ENCODE data around the gene STYK1. TPM values are rescaled to one million over a fixed set of nuclear protein-coding genes. Genes with fewer than 3 reads are reported as not detected.
"Not testable (repeated sequence)": the region's sequence is repeated elsewhere in the genome, so short reads cannot be mapped to it uniquely, and the experiment has no call there.

The STYK1 gene
- total and polyA plus RNA-seq, 2 donors (not counting 1 experiment from before 2014, with no cell fraction given), result 0.41 TPM; not detected in 1

GRCh38 chr12:10612110-10612509 lies 61.7 kb downstream of the STYK1 start:
- Histone ChIP-seq H3K4me3 (replicated peaks in 1 of 4; ENCODE audit: control extremely low read depth in 1 of 4, insufficient read depth in 1 of 4, low read depth in 3 of 4, low read length in 4 of 4) (peak overlapping the region; percentile 85 to 94 (median 86)), H3K9ac (ENCODE audit: insufficient read depth, low read length) (no peak overlapping the region), H3K4me1 (ENCODE audit: control insufficient read depth, extremely low read depth, insufficient read depth, low read length) (no peaks in the 10 kb centered on the region), H3K4me2 (ENCODE audit: extremely low read depth, insufficient read depth, low read length) (peak overlapping the region; percentile 91), H3K79me2 (ENCODE audit: control insufficient read depth, insufficient read depth, low read length) (peaks cover 18% of the 10 kb centered on the region), H3K9me3 (ENCODE audit: control insufficient read depth, insufficient read depth, low read depth, low read length) (no peaks in the 10 kb centered on the region), H3K27me3 (ENCODE audit: control insufficient read depth, insufficient read depth, low read length) (no peaks in the 10 kb centered on the region), H3K27ac (ENCODE audit: insufficient read depth, low read length) (peak overlapping the region; percentile 95), H2AFZ (ENCODE audit: low read length) (no peak overlapping the region), H3K36me3 (ENCODE audit: control insufficient read depth, insufficient read depth, low read length) (no peaks in the 10 kb centered on the region), H4K20me1 (ENCODE audit: control insufficient read depth, extremely low read depth, insufficient read depth, low read length) (no peaks in the 10 kb centered on the region)
- TF ChIP-seq CTCF (conservative IDR thresholded peaks at IDR 0.05 in 1 of 2, IDR thresholded peaks at IDR 0.05 in 1 of 2; ENCODE audit: low read depth in 1 of 2, low read length in 2 of 2), result no peak
- no peak for TF ChIP-seq EZH2 (IDR thresholded peaks at IDR 0.05; ENCODE audit: low read length, missing control alignments)
- DNase-seq (ENCODE audit: low read depth in 2 of 2), result no peak

GRCh38 chr12:10611258-10611657 lies 62.6 kb downstream of the STYK1 start:
- H3K27me3 ChIP-seq (ENCODE audit: control insufficient read depth, insufficient read depth, low read length); H2AFZ ChIP-seq (ENCODE audit: low read length); H3K4me2 ChIP-seq (ENCODE audit: extremely low read depth, insufficient read depth, low read length); DNase-seq (ENCODE audit: low read depth in 2 of 2); H3K4me1 ChIP-seq (ENCODE audit: control insufficient read depth, extremely low read depth, insufficient read depth, low read length); H3K9me3 ChIP-seq (ENCODE audit: control insufficient read depth, insufficient read depth, low read depth, low read length); H3K4me3 ChIP-seq (replicated peaks in 1 of 4; ENCODE audit: control extremely low read depth in 1 of 4, insufficient read depth in 1 of 4, low read depth in 3 of 4, low read length in 4 of 4); H3K27ac ChIP-seq (ENCODE audit: insufficient read depth, low read length); H4K20me1 ChIP-seq (ENCODE audit: control insufficient read depth, extremely low read depth, insufficient read depth, low read length); H3K36me3 ChIP-seq (ENCODE audit: control insufficient read depth, insufficient read depth, low read length); H3K9ac ChIP-seq (ENCODE audit: insufficient read depth, low read length): not testable (repeated sequence)
- H3K79me2 ChIP-seq (ENCODE audit: control insufficient read depth, insufficient read depth, low read length), result peaks cover 18% of the 10 kb centered on the region

GRCh38 chr12:10610188-10610587 lies 63.7 kb downstream of the STYK1 start:
- H3K9me3 ChIP-seq (ENCODE audit: control insufficient read depth, insufficient read depth, low read depth, low read length), result no peaks in the 10 kb centered on the region
- no peak for DNase-seq (ENCODE audit: low read depth in 2 of 2)
- H3K9ac ChIP-seq (ENCODE audit: insufficient read depth, low read length), result no peak overlapping the region
- H3K4me1 ChIP-seq (ENCODE audit: control insufficient read depth, extremely low read depth, insufficient read depth, low read length), result no peaks in the 10 kb centered on the region
- no peak overlapping the region for H2AFZ ChIP-seq (ENCODE audit: low read length)
- H3K27ac ChIP-seq (ENCODE audit: insufficient read depth, low read length), result no peak overlapping the region
- no peak for TF ChIP-seq CTCF (conservative IDR thresholded peaks at IDR 0.05 in 1 of 2, IDR thresholded peaks at IDR 0.05 in 1 of 2; ENCODE audit: low read depth in 1 of 2, low read length in 2 of 2)
- no peak for TF ChIP-seq EZH2 (IDR thresholded peaks at IDR 0.05; ENCODE audit: low read length, missing control alignments)
- peaks cover 18% of the 10 kb centered on the region for H3K79me2 ChIP-seq (ENCODE audit: control insufficient read depth, insufficient read depth, low read length)
- no peak overlapping the region for H3K4me2 ChIP-seq (ENCODE audit: extremely low read depth, insufficient read depth, low read length)
- no peak overlapping the region for H3K4me3 ChIP-seq (replicated peaks in 1 of 4; ENCODE audit: control extremely low read depth in 1 of 4, insufficient read depth in 1 of 4, low read depth in 3 of 4, low read length in 4 of 4)
- no peaks in the 10 kb centered on the region for H4K20me1 ChIP-seq (ENCODE audit: control insufficient read depth, extremely low read depth, insufficient read depth, low read length)
- no peaks in the 10 kb centered on the region for H3K36me3 ChIP-seq (ENCODE audit: control insufficient read depth, insufficient read depth, low read length)
- no peaks in the 10 kb centered on the region for H3K27me3 ChIP-seq (ENCODE audit: control insufficient read depth, insufficient read depth, low read length)

Data from fibroblast of lung (primary cell).